ENCODE results near the gene STYXL1.

STYXL1 gene

GRCh38 chr7:76066716-76067503 lies 19.1 kb upstream of the STYXL1 start:
- no peak for TF ChIP-seq REST (IDR thresholded peaks at IDR 0.05; ENCODE audit: insufficient read depth in 1 of 2, low read depth in 2 of 2, low read length in 2 of 2)
- TF ChIP-seq TAF1 (IDR thresholded peaks at IDR 0.05; ENCODE audit: borderline replicate concordance, insufficient read depth, low read length): no peak
- no peak; the same call in 1 of the 2 replicates for TF ChIP-seq POLR2AphosphoS5 (IDR thresholded peaks at IDR 0.05; ENCODE audit: low read depth, low read length)

GRCh38 chr7:76065016-76065612 lies 17.3 kb upstream of the STYXL1 start:
- TF ChIP-seq SIN3A (IDR thresholded peaks at IDR 0.05; ENCODE audit: borderline replicate concordance, insufficient read depth, low read length) (no peak), REST (IDR thresholded peaks at IDR 0.05; ENCODE audit: insufficient read depth in 1 of 2, low read depth in 2 of 2, low read length in 2 of 2) (no peak), TAF1 (IDR thresholded peaks at IDR 0.05; ENCODE audit: borderline replicate concordance, insufficient read depth, low read length) (no peak), FOXP2 (optimal IDR thresholded peaks at IDR 0.05; ENCODE audit: borderline replicate concordance, extremely low read depth, extremely low read length, insufficient read depth) (no peak), POLR2AphosphoS5 (IDR thresholded peaks at IDR 0.05; ENCODE audit: low read depth, low read length) (no peak)

- TF ChIP-seq SIN3A (IDR thresholded peaks at IDR 0.05; ENCODE audit: borderline replicate concordance, insufficient read depth, low read length) (no peak), FOXP2 (optimal IDR thresholded peaks at IDR 0.05; ENCODE audit: borderline replicate concordance, extremely low read depth, extremely low read length, insufficient read depth) (no peak), TAF1 (IDR thresholded peaks at IDR 0.05; ENCODE audit: borderline replicate concordance, insufficient read depth, low read length) (no peak), REST (IDR thresholded peaks at IDR 0.05; ENCODE audit: insufficient read depth in 1 of 2, low read depth in 2 of 2, low read length in 2 of 2) (no peak), POLR2AphosphoS5 (IDR thresholded peaks at IDR 0.05; ENCODE audit: low read depth, low read length) (no peak)
Measured at GRCh38 chr7:76064208-76064970, 16.6 kb upstream of the STYXL1 start.

GRCh38 chr7:76063525-76063924 lies 15.7 kb upstream of the STYXL1 start:
- TF ChIP-seq POLR2AphosphoS5 (IDR thresholded peaks at IDR 0.05; ENCODE audit: low read depth, low read length): no peak
- no peak for TF ChIP-seq TAF1 (IDR thresholded peaks at IDR 0.05; ENCODE audit: borderline replicate concordance, insufficient read depth, low read length)
- no peak for TF ChIP-seq SIN3A (IDR thresholded peaks at IDR 0.05; ENCODE audit: borderline replicate concordance, insufficient read depth, low read length)
- TF ChIP-seq REST (IDR thresholded peaks at IDR 0.05; ENCODE audit: insufficient read depth in 1 of 2, low read depth in 2 of 2, low read length in 2 of 2): no peak
- no peak for TF ChIP-seq FOXP2 (optimal IDR thresholded peaks at IDR 0.05; ENCODE audit: borderline replicate concordance, extremely low read depth, extremely low read length, insufficient read depth)
